ENCODE measurements around the gene ADAMTS12.

Gene ADAMTS12

GRCh38 chr5:33488558-33489355 lies 403.0 kb downstream of the ADAMTS12 start:
- H3K27me3 ChIP-seq (ENCODE audit: control insufficient read depth in 3 of 3, insufficient read depth in 3 of 3, low read depth in 1 of 3, low read length in 3 of 3): no peaks in the 10 kb centered on the region
- no peak overlapping the region for H3K4me3 ChIP-seq (ENCODE audit: low read length in 2 of 2)
- no peak overlapping the region for H4K91ac ChIP-seq (ENCODE audit: low read depth, low read length, poor library complexity)
- H3K36me3 ChIP-seq (replicated peaks in 1 of 2; ENCODE audit: control insufficient read depth in 2 of 2, insufficient read depth in 2 of 2, low read length in 2 of 2): no peaks in the 10 kb centered on the region
- peak overlapping the region; percentile 30 for H2BK120ac ChIP-seq (ENCODE audit: low read depth, low read length)
- H3K79me1 ChIP-seq (ENCODE audit: low read depth, low read length): no peaks in the 10 kb centered on the region
- H3K23ac ChIP-seq (ENCODE audit: low read depth, low read length, poor library complexity): no peak overlapping the region
- H3K14ac ChIP-seq (ENCODE audit: low read length): no peak overlapping the region
- no peak overlapping the region for H3K4me2 ChIP-seq (ENCODE audit: insufficient read depth, low read length, poor library complexity, severe bottlenecking)
- no peak overlapping the region for H3K27ac ChIP-seq (replicated peaks; ENCODE audit: low read length)
- H2BK12ac ChIP-seq (ENCODE audit: low read length): no peak overlapping the region
- peak overlapping the region; percentile 32 for H2BK15ac ChIP-seq (ENCODE audit: low read length)
- H2AK5ac ChIP-seq (ENCODE audit: low read depth, low read length): peak overlapping the region; percentile 42
- no peak overlapping the region for H3K9ac ChIP-seq (ENCODE audit: low read depth, low read length, poor library complexity)
- no peak overlapping the region for H2BK5ac ChIP-seq (ENCODE audit: low read length)
- H3K9me3 ChIP-seq (replicated peaks in 1 of 2; ENCODE audit: control insufficient read depth in 2 of 2, insufficient read depth in 1 of 2, low read depth in 1 of 2, low read length in 2 of 2): peaks cover 3 to 6% of the 10 kb centered on the region in 2 donors
- no CpG with 5 or more reads among the region's 19 CpGs for WGBS, 2 donors (ENCODE audit: extremely low coverage in 2 of 2, insufficient read length in 2 of 2, insufficient replicate concordance in 1 of 2)
- DNase-seq (ENCODE audit: low spot score): no peak
- no peak overlapping the region for H4K8ac ChIP-seq (ENCODE audit: low read depth, low read length)
- no peak overlapping the region for H2AFZ ChIP-seq (ENCODE audit: low read length)
- no peak overlapping the region for H3K4ac ChIP-seq (ENCODE audit: low read length)
- H3K18ac ChIP-seq (ENCODE audit: low read length): peak overlapping the region; percentile 85
- peaks cover 1 to 4% of the 10 kb centered on the region in 2 donors for H3K4me1 ChIP-seq (ENCODE audit: control insufficient read depth in 2 of 2, insufficient read depth in 1 of 2, low read depth in 1 of 2, low read length in 2 of 2)

- Histone ChIP-seq H3K27me3 (ENCODE audit: control insufficient read depth in 3 of 3, insufficient read depth in 3 of 3, low read depth in 1 of 3, low read length in 3 of 3) (no peaks in the 10 kb centered on the region), H3K9ac (ENCODE audit: low read depth, low read length, poor library complexity) (no peak overlapping the region), H3K27ac (replicated peaks; ENCODE audit: low read length) (no peak overlapping the region), H3K14ac (ENCODE audit: low read length) (no peak overlapping the region), H3K4ac (ENCODE audit: low read length) (no peak overlapping the region), H3K79me1 (ENCODE audit: low read depth, low read length) (no peaks in the 10 kb centered on the region), H4K91ac (ENCODE audit: low read depth, low read length, poor library complexity) (no peak overlapping the region), H2AFZ (ENCODE audit: low read length) (no peak overlapping the region), H2AK5ac (ENCODE audit: low read depth, low read length) (no peak overlapping the region), H3K23ac (ENCODE audit: low read depth, low read length, poor library complexity) (no peak overlapping the region), H3K36me3 (replicated peaks in 1 of 2; ENCODE audit: control insufficient read depth in 2 of 2, insufficient read depth in 2 of 2, low read length in 2 of 2) (no peaks in the 10 kb centered on the region), H2BK12ac (ENCODE audit: low read length) (no peak overlapping the region), H4K8ac (ENCODE audit: low read depth, low read length) (no peak overlapping the region), H2BK15ac (ENCODE audit: low read length) (no peak overlapping the region), H2BK5ac (ENCODE audit: low read length) (no peak overlapping the region), H3K9me3 (replicated peaks in 1 of 2; ENCODE audit: control insufficient read depth in 2 of 2, insufficient read depth in 1 of 2, low read depth in 1 of 2, low read length in 2 of 2) (peaks cover 3 to 6% of the 10 kb centered on the region in 2 donors), H3K4me1 (ENCODE audit: control insufficient read depth in 2 of 2, insufficient read depth in 1 of 2, low read depth in 1 of 2, low read length in 2 of 2) (peaks cover 0 to 9% of the 10 kb centered on the region in 2 donors), H3K4me2 (ENCODE audit: insufficient read depth, low read length, poor library complexity, severe bottlenecking) (no peak overlapping the region), H3K4me3 (ENCODE audit: low read length in 2 of 2) (no peak overlapping the region), H2BK120ac (ENCODE audit: low read depth, low read length) (no peak overlapping the region), H3K18ac (ENCODE audit: low read length) (no peak overlapping the region)
- WGBS, 2 donors (ENCODE audit: extremely low coverage in 2 of 2, insufficient read length in 2 of 2, insufficient replicate concordance in 1 of 2): no CpG with 5 or more reads among the region's 3 CpGs
- DNase-seq (ENCODE audit: low spot score): no peak
These were observed 404.6 kb downstream of the ADAMTS12 start for GRCh38 chr5:33487236-33487635.

GRCh38 chr5:33482335-33482734 lies 409.5 kb downstream of the ADAMTS12 start:
- Histone ChIP-seq H3K4me1 (ENCODE audit: control insufficient read depth in 2 of 2, insufficient read depth in 1 of 2, low read depth in 1 of 2, low read length in 2 of 2) (peaks cover 0 to 5% of the 10 kb centered on the region in 2 donors), H3K9ac (ENCODE audit: low read depth, low read length, poor library complexity) (no peak overlapping the region), H3K4me3 (ENCODE audit: low read length in 2 of 2) (no peak overlapping the region), H3K14ac (ENCODE audit: low read length) (no peak overlapping the region), H3K36me3 (replicated peaks in 1 of 2; ENCODE audit: control insufficient read depth in 2 of 2, insufficient read depth in 2 of 2, low read length in 2 of 2) (peaks cover 0 to 21% of the 10 kb centered on the region in 2 donors), H3K27ac (replicated peaks; ENCODE audit: low read length) (no peak overlapping the region), H3K27me3 (ENCODE audit: control insufficient read depth in 3 of 3, insufficient read depth in 3 of 3, low read depth in 1 of 3, low read length in 3 of 3) (no peaks in the 10 kb centered on the region), H3K4me2 (ENCODE audit: insufficient read depth, low read length, poor library complexity, severe bottlenecking) (no peak overlapping the region), H2BK15ac (ENCODE audit: low read length) (no peak overlapping the region), H2BK5ac (ENCODE audit: low read length) (no peak overlapping the region), H4K91ac (ENCODE audit: low read depth, low read length, poor library complexity) (no peak overlapping the region), H4K8ac (ENCODE audit: low read depth, low read length) (no peak overlapping the region), H2AK5ac (ENCODE audit: low read depth, low read length) (no peak overlapping the region), H3K18ac (ENCODE audit: low read length) (no peak overlapping the region), H2BK120ac (ENCODE audit: low read depth, low read length) (no peak overlapping the region), H3K79me1 (ENCODE audit: low read depth, low read length) (peaks cover 1% of the 10 kb centered on the region), H3K23ac (ENCODE audit: low read depth, low read length, poor library complexity) (no peak overlapping the region), H2AFZ (ENCODE audit: low read length) (no peak overlapping the region), H3K9me3 (replicated peaks in 1 of 2; ENCODE audit: control insufficient read depth in 2 of 2, insufficient read depth in 1 of 2, low read depth in 1 of 2, low read length in 2 of 2) (no peaks in the 10 kb centered on the region), H3K4ac (ENCODE audit: low read length) (no peak overlapping the region), H2BK12ac (ENCODE audit: low read length) (no peak overlapping the region)
- peak; percentile 15 for DNase-seq (ENCODE audit: low spot score)
- WGBS, 2 donors (ENCODE audit: extremely low coverage in 2 of 2, insufficient read length in 2 of 2, insufficient replicate concordance in 1 of 2): no CpG with 5 or more reads among the region's 7 CpGs

GRCh38 chr5:33480876-33481275 lies 410.9 kb downstream of the ADAMTS12 start:
- no peak overlapping the region for H2BK15ac ChIP-seq (ENCODE audit: low read length)
- no peak overlapping the region for H2BK12ac ChIP-seq (ENCODE audit: low read length)
- H2BK5ac ChIP-seq (ENCODE audit: low read length): no peak overlapping the region
- no peak overlapping the region for H3K27ac ChIP-seq (replicated peaks; ENCODE audit: low read length)
- H4K8ac ChIP-seq (ENCODE audit: low read depth, low read length): no peak overlapping the region
- peaks cover 1% of the 10 kb centered on the region for H3K79me1 ChIP-seq (ENCODE audit: low read depth, low read length)
- H2AK5ac ChIP-seq (ENCODE audit: low read depth, low read length): no peak overlapping the region
- H3K4me2 ChIP-seq (ENCODE audit: insufficient read depth, low read length, poor library complexity, severe bottlenecking): no peak overlapping the region
- H3K14ac ChIP-seq (ENCODE audit: low read length): no peak overlapping the region
- WGBS, 2 donors (ENCODE audit: extremely low coverage in 2 of 2, insufficient read length in 2 of 2, insufficient replicate concordance in 1 of 2): 95% methylated on average over 2 of the region's 2 CpGs; no CpG with 5 or more reads in 1 of the 2 donors
- no peaks in the 10 kb centered on the region for H3K27me3 ChIP-seq (ENCODE audit: control insufficient read depth in 3 of 3, insufficient read depth in 3 of 3, low read depth in 1 of 3, low read length in 3 of 3)
- H3K18ac ChIP-seq (ENCODE audit: low read length): no peak overlapping the region
- peaks cover 0 to 5% of the 10 kb centered on the region in 2 donors for H3K4me1 ChIP-seq (ENCODE audit: control insufficient read depth in 2 of 2, insufficient read depth in 1 of 2, low read depth in 1 of 2, low read length in 2 of 2)
- no peak overlapping the region for H3K9ac ChIP-seq (ENCODE audit: low read depth, low read length, poor library complexity)
- H3K36me3 ChIP-seq (replicated peaks in 1 of 2; ENCODE audit: control insufficient read depth in 2 of 2, insufficient read depth in 2 of 2, low read length in 2 of 2): peaks cover 4 to 35% of the 10 kb centered on the region in 2 donors
- H4K91ac ChIP-seq (ENCODE audit: low read depth, low read length, poor library complexity): no peak overlapping the region
- H3K23ac ChIP-seq (ENCODE audit: low read depth, low read length, poor library complexity): no peak overlapping the region
- H3K4ac ChIP-seq (ENCODE audit: low read length): no peak overlapping the region
- no peak overlapping the region for H2AFZ ChIP-seq (ENCODE audit: low read length)
- peaks cover 0 to 3% of the 10 kb centered on the region in 2 donors for H3K9me3 ChIP-seq (replicated peaks in 1 of 2; ENCODE audit: control insufficient read depth in 2 of 2, insufficient read depth in 1 of 2, low read depth in 1 of 2, low read length in 2 of 2)
- no peak overlapping the region for H3K4me3 ChIP-seq (ENCODE audit: low read length in 2 of 2)
- no peak for DNase-seq (ENCODE audit: low spot score)
- H2BK120ac ChIP-seq (ENCODE audit: low read depth, low read length): no peak overlapping the region
